T-helper 1 cell (primary cell): ENCODE measurements around the gene ESAM.

Experiments used
- DNase-seq, 5 donors: peaks; one replicate each; pipeline ENCODE4 v3.0.0-alpha.2; 2012 to 2020
- total RNA-seq, 4 donors: gene quantifications; one replicate each; lab custom pipeline; 2026; lab: John Stamatoyannopoulos, UW

Gene ESAM, protein sequence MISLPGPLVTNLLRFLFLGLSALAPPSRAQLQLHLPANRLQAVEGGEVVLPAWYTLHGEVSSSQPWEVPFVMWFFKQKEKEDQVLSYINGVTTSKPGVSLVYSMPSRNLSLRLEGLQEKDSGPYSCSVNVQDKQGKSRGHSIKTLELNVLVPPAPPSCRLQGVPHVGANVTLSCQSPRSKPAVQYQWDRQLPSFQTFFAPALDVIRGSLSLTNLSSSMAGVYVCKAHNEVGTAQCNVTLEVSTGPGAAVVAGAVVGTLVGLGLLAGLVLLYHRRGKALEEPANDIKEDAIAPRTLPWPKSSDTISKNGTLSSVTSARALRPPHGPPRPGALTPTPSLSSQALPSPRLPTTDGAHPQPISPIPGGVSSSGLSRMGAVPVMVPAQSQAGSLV
- total RNA-seq = 0.71 to 2.4 (median 1.2) reads per million in 4 donors

DNA sequence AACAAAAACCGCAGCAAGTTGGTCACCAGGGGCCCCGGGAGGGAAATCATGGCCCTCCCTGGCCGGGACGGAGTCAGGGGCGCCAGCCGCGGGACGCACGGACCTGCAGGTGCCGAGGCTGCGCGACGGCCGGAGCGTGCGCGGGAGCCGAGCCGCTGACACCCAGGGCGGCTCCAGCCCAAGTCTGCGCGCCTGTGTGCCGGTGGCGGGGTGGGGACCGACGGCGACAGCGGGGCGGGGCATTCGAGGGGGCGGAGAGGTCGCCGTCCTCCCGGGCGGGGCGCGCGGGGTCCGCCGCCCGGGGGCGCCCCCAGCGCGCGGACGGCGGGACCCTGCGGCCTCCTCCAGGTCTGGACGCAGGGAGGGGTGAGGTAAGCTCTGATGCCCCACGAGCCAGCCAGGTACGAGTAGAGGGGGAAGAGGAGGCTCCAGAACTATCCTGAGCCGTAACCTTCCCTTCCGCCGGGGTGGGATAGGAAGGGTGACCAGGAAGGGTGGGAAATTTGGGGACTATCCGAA is at the start of gene ESAM:
TSS of gene ESAM (minus strand) at position 186 of the 519 bp plus-strand sequence. CDS start at position 50, 136 bp downstream.
- DNase-seq = peak; percentile 35 to 65 (median 60)

- no peak for DNase-seq
Observed at GRCh38 chr11:124811399-124812125, 49.5 kb upstream of the ESAM start.

GRCh38 chr11:124807660-124808270 is 45.7 kb upstream of the ESAM start:
- DNase-seq = no peak

- no peak for DNase-seq
Observed at GRCh38 chr11:124807201-124807600, 45.1 kb upstream of the ESAM start.

- DNase-seq = no peak
Observed at GRCh38 chr11:124804884-124805283, 42.8 kb upstream of the ESAM start.

- DNase-seq = no peak
Observed at GRCh38 chr11:124801636-124802312, 39.7 kb upstream of the ESAM start.

DNA sequence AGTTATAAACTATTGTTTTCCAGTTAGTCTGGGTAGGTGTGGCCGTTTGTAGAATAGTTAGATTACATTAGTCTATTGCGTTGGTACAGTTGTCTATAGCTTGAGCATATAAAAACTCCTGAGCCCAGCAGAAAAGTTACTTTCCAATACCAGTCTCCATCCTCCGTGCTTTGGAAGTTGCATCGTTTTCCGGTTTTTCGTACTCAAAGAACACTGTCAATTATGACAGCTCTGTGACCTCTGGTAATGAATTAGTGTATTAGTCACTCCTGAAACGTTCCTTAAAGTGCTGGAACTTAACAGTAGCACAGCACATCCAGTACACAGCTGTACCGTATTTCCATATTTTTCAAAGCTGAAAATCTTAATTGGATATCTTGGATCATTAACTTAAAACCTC is 38.9 kb upstream of the ESAM start:
- no peak for DNase-seq

DNA sequence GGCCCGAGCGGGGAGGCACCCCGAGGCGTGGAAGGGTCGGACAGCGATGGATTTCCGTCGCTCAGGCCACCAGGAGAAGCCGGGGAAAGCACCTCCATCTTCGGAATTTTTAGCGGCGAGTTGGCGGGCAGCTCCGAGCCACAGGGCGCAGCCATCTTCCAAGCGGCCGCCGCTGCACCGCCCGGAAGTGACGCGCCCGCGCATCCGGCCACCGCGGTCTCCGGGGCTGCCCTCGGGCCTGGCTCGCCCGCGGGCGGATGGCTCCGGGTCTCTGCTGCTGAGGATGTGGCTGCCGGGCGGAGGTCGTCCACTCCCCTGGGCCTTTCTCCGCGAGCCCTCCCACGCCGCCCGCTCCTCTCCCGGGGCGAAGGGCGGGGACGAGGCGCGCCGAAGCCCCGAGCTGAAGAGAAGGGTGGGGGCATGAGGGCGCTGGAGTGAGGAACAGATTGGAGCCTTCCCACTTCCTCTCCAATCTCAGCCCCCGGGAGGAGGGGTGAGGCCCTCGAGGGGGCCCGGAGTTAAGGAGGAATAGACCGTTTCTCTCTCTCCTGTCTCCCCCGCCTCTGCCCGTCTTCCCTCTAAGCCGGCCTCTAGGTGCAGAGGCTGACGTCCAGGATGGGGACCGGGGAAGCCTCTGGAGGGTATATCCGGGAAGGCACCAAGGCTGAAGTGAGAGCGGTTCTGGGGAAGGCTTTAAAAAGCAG is 38.3 kb upstream of the ESAM start, which contains the start of gene MSANTD2:
TSS of gene MSANTD2 (minus strand) at position 181 of the 704 bp plus-strand sequence. CDS start at position 155, 26 bp downstream.
- DNase-seq = peak; percentile 63 to 82 (median 67)

- peak; percentile 19 to 52 (median 40) for DNase-seq
Observed at GRCh38 chr11:124799348-124800225, 37.5 kb upstream of the ESAM start.

GRCh38 chr11:124798991-124799347 is 36.9 kb upstream of the ESAM start:
- DNase-seq = peak in 1 of 5 donors; percentile 20

DNA sequence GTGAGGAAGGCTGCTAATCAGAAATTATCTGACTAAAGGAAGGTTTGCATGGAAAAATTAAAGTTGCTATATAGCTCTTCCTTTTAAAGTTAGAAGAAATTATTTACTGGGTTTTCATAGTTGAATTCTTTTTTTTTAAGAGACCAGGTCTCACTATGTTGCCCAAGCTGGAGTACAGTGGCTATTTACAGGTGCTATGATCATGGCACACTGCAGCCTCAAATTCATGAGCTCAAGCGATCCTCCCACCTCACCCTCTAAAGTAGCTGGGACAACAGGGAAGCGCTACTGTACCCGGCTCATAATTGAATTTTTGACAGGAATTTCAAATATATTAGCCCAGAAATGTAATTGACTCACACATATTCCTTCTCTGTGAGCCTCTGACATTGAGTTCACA is 34.2 kb upstream of the ESAM start:
- no peak for DNase-seq

DNA sequence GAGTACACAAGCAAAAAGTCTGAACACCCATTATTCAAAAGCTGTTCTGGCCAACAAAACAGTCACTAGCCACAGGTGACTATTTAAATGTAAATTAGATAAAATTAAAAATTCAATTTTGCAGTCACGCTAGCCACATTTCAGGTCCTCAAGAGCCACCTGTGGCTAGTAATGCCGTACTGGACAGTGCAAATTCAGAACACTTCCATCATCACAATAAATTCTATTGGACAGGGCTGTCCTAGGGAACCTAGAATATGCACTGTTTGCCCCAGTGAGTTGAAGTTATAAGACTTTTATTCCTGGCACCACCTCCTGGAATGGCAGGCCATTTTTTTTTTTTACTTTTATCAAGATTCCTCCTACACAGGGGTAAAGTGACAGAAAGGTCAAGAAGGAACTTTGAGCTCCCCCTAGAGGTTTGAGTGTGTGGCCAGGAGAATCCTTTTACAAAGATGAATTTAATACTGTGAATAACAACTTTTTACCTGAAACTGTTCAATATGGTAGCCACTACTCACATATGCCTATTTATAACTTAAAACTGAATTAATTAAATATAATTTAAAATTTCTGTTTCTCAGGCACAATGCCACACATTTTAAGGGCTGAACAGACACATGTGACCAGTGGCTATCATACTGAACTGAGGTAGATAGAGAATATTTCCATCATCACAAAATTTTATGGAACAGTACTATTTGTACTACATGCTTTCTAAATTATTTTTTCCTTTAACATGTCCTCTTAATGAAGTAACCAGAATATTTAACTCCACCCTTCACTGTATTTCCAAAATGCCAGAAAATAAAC is 31.6 kb upstream of the ESAM start:
- peak in 1 of 5 donors; percentile 38 for DNase-seq

DNA sequence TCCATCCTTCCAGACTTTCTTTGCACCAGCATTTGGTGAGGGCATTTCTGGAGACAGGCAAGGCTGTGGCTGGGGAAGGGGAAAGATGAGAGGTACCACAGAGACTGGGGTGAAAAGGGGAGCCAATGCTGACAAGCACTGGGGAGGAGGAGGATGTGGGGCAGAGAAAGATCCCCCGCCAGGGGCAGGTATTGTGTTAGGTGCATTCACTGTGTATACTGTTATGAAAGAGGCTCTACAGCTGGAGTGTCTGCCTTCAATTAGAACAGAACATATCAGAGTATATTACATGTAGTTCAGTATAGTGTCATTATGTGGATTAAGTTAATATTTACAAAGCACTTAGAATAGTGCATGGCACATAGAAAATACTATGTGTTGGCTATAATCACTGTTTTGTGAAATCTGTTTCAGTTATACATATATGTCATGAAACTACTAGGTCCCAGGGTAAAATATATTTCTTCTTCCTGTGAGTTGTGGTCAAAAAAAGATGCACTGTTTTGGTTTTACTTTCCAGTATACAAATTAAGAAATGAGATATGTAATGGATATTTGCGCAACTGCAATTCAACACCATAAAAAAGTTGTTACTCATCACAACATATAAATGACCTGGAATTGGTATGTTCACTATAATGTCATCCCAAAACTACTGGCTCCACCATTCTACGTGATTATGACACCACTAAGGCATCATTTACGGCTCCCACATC is 29.7 kb upstream of the ESAM start:
- peak in 1 of 5 donors; percentile 19 for DNase-seq

DNA sequence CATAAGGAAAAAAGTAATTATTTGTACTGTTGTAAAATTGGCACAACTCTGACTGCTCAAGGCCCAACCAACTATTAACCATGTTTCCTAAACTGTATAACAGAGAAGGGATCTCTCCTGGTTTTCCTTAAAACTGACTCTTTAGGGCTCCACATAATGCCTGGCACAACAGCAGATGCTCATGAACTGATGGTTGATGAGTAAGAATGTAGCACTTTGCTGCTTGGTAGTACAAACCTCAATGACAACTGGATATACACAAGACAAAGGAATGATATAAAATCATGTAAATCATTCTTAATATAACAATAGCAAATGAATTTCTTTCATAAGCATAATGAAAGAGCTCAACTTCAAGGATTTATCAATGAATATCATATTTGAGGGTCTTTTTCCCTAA is 26.4 kb upstream of the ESAM start:
- no peak for DNase-seq

GRCh38 chr11:124784051-124784450 is 22.0 kb upstream of the ESAM start:
- DNase-seq = no peak

DNA sequence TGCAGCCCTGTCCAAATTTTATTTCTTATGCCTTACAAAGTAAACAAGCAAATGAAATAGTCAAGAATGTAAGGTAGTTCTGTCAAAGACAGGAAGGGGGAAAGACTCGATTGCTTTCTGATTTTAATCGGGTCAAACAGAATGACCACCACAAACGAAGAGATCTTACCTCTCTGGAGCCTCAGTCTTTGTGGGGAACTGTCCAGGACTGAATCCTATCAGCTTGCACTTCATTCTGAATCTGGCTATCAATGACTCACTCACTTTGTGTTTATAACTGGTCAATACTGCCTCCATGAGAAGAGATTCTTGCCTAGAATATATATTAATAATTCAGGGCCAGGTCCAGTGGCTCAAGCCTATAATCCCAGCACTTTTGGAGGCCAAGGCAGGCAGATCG is 20.9 kb upstream of the ESAM start:
- no peak for DNase-seq

DNA sequence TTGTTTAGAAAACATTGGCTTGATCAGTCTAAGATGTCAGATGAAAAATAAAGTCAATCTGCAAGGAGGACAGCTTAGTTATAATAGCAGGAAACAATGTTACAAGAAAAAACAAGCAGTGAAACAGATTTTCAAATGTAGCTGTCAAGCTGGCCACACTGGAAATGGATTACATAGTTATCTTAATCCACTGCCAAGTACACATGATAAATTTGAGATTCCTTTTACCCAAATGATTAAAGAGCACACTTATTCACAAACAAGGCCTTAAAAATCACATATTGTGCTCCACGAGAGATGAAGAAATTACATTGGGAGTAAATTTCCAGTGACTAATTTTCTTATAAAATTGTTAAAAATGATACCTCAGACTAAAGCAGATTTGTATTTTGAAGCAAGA is 17.5 kb upstream of the ESAM start:
- no peak for DNase-seq

- no peak for DNase-seq
Observed at GRCh38 chr11:124778281-124778680, 16.2 kb upstream of the ESAM start.
